Neuronal stem cell (in vitro differentiated cells): ENCODE data around the gene MAN2A1.
A peak's percentile ranks its signal among the peaks of the same experiment; 100 is the strongest.

Experiments used
- DNase-seq: peaks from one replicate; pipeline ENCODE4 v3.0.0-alpha.2; 2013; ENCODE audit warnings: low spot score
- H2AFZ ChIP-seq: one replicate; pipeline ENCODE4 v1.6.1; 2013; ENCODE audit warnings: mild to moderate bottlenecking, low read length, inconsistent platforms
- H2AK5ac ChIP-seq: 2 replicates; pipeline ENCODE4 v1.6.1; 2013; ENCODE audit warnings: low read depth, mild to moderate bottlenecking, inconsistent platforms, low read length, moderate library complexity, mixed read lengths
- H2BK120ac ChIP-seq: 2 replicates; pipeline ENCODE4 v1.6.1; 2013; ENCODE audit warnings: low read depth, mild to moderate bottlenecking, inconsistent platforms, low read length, moderate library complexity, mixed read lengths
- H2BK12ac ChIP-seq: one replicate; pipeline ENCODE4 v1.6.1; 2013; ENCODE audit warnings: low read length, inconsistent platforms
- H2BK15ac ChIP-seq: 2 replicates; pipeline ENCODE4 v1.6.1; 2013; ENCODE audit warnings: mild to moderate bottlenecking, low read length, inconsistent platforms, mixed read lengths
- H2BK5ac ChIP-seq: one replicate; pipeline ENCODE4 v1.6.1; 2013; ENCODE audit warnings: inconsistent platforms, mild to moderate bottlenecking, low read length, moderate library complexity
- H3K14ac ChIP-seq: one replicate; pipeline ENCODE4 v1.6.1; 2013; ENCODE audit warnings: low read length, inconsistent platforms
- H3K18ac ChIP-seq: 2 replicates; pipeline ENCODE4 v1.6.1; 2013; ENCODE audit warnings: low read length, inconsistent platforms
- H3K23ac ChIP-seq: 2 replicates; pipeline ENCODE4 v1.6.1; 2013; ENCODE audit warnings: low read depth, mild to moderate bottlenecking, mixed read lengths, low read length, inconsistent platforms; ENCODE audit not compliant: poor library complexity
- H3K27ac ChIP-seq: replicated peaks from 3 replicates; pipeline ENCODE4 v1.5.1; 2013; ENCODE audit warnings: low read length, inconsistent platforms
- H3K27me3 ChIP-seq, 3 experiments: 2 replicates each; pipeline ENCODE4 v1.6.1; 2013; ENCODE audit warnings: low read length in 3 of 3, mild to moderate bottlenecking in 2 of 3, inconsistent platforms in 1 of 3, low read depth in 1 of 3, mixed read lengths in 1 of 3, moderate library complexity in 1 of 3; ENCODE audit not compliant: control insufficient read depth in 3 of 3, insufficient read depth in 3 of 3
- H3K36me3 ChIP-seq, 2 donors: replicated peaks in 1 of 2; 2 replicates each; pipeline ENCODE4 v1.6.1; 2013; ENCODE audit warnings: low read length in 2 of 2; ENCODE audit not compliant: control insufficient read depth in 2 of 2, insufficient read depth in 2 of 2
- H3K4ac ChIP-seq: 2 replicates; pipeline ENCODE4 v1.6.1; 2013; ENCODE audit warnings: inconsistent platforms, mild to moderate bottlenecking, low read length, moderate library complexity
- H3K4me1 ChIP-seq, 2 donors: 1 replicate in 1 of 2; 2 replicates in 1 of 2; pipeline ENCODE4 v1.6.1; 2013; ENCODE audit warnings: low read length in 2 of 2, low read depth in 1 of 2; ENCODE audit not compliant: control insufficient read depth in 2 of 2, insufficient read depth in 1 of 2
- H3K4me2 ChIP-seq: one replicate; pipeline ENCODE4 v1.6.1; 2013; ENCODE audit warnings: mild to moderate bottlenecking, low read length, inconsistent platforms; ENCODE audit not compliant: insufficient read depth, poor library complexity, severe bottlenecking
- H3K4me3 ChIP-seq, 2 donors: 2 replicates each; pipeline ENCODE4 v1.5.1; 2013; ENCODE audit warnings: low read length in 2 of 2, mild to moderate bottlenecking in 2 of 2, inconsistent platforms in 1 of 2, moderate library complexity in 1 of 2
- H3K79me1 ChIP-seq: one replicate; pipeline ENCODE4 v1.6.1; 2013; ENCODE audit warnings: low read depth, mild to moderate bottlenecking, inconsistent platforms, low read length, moderate library complexity
- H3K9ac ChIP-seq: one replicate; pipeline ENCODE4 v1.6.1; 2013; ENCODE audit warnings: mild to moderate bottlenecking, low read depth, low read length, inconsistent platforms; ENCODE audit not compliant: poor library complexity
- H3K9me3 ChIP-seq, 2 donors: replicated peaks in 1 of 2; 2 replicates each; pipeline versions ENCODE3 to v1.6.1; 2013; ENCODE audit warnings: low read length in 2 of 2, mild to moderate bottlenecking in 2 of 2, inconsistent platforms in 1 of 2, low read depth in 1 of 2, mixed read lengths in 1 of 2, moderate library complexity in 1 of 2; ENCODE audit not compliant: control insufficient read depth in 2 of 2, insufficient read depth in 1 of 2
- H4K8ac ChIP-seq: one replicate; pipeline ENCODE4 v1.6.1; 2013; ENCODE audit warnings: low read depth, mild to moderate bottlenecking, inconsistent platforms, low read length, moderate library complexity
- H4K91ac ChIP-seq: one replicate; pipeline ENCODE4 v1.6.1; 2013; ENCODE audit warnings: low read length, low read depth, mild to moderate bottlenecking, inconsistent platforms; ENCODE audit not compliant: poor library complexity
- WGBS, 2 donors: extraction: QIAGEN DNeasy Blood & Tissue Kit; methylation state at CpG; one replicate each; pipeline ENCODE4 v1.1.7; 2013; ENCODE audit warnings: missing lambda C conversion rate in 2 of 2, mixed read lengths in 1 of 2; ENCODE audit not compliant: insufficient read length in 2 of 2, insufficient replicate concordance in 1 of 2; ENCODE audit errors: extremely low coverage in 2 of 2; 5-methylcytosine and 5-hydroxymethylcytosine counted together

The MAN2A1 gene

DNA sequence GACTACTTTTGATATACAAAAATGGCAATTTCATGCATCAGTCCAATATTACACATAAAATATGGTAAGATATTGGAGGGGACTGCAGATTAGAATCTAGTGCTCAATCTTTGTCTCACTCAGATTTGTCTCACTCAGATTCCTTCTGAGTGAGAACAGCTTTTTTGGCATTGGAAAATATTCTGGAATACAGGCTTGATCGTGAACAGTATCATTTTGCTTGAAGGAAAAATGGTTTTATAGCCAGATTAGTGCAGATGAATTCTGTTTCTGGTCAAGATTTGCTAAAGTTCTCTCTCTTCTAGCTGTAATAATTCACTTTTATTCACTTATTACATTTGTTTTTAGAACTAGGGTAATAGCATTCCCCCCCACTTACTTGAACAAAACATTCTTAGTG is 51.2 kb downstream of the MAN2A1 start:
- Histone ChIP-seq H3K27ac (no peak overlapping the region), H3K36me3 (peaks cover 0 to 5% of the 10 kb centered on the region in 2 donors), H3K4me2 (no peak overlapping the region), H3K14ac (no peak overlapping the region), H3K27me3 (no peaks in the 10 kb centered on the region), H2AK5ac (no peak overlapping the region), H3K79me1 (no peaks in the 10 kb centered on the region), H4K8ac (no peak overlapping the region), H3K4me1 (peaks cover 28 to 49% of the 10 kb centered on the region in 2 donors), H2BK120ac (no peak overlapping the region), H2BK12ac (no peak overlapping the region), H3K4me3 (no peak overlapping the region), H2BK5ac (no peak overlapping the region), H3K4ac (no peak overlapping the region), H2BK15ac (no peak overlapping the region), H3K9me3 (no peaks in the 10 kb centered on the region), H4K91ac (no peak overlapping the region), H2AFZ (no peak overlapping the region), H3K9ac (no peak overlapping the region), H3K18ac (no peak overlapping the region), H3K23ac (no peak overlapping the region)
- WGBS, 2 donors: no CpG with 5 or more reads among the region's 1 CpG
- no peak for DNase-seq

GRCh38 chr5:109741390-109741789 is 51.7 kb downstream of the MAN2A1 start:
- H3K4me1 ChIP-seq: peaks cover 28 to 49% of the 10 kb centered on the region in 2 donors
- H3K23ac ChIP-seq: no peak overlapping the region
- H3K36me3 ChIP-seq: peaks cover 0 to under 1% of the 10 kb centered on the region in 2 donors
- no peak overlapping the region for H2BK15ac ChIP-seq
- no peak overlapping the region for H3K18ac ChIP-seq
- H4K8ac ChIP-seq: no peak overlapping the region
- H3K9me3 ChIP-seq: no peaks in the 10 kb centered on the region
- H2AFZ ChIP-seq: no peak overlapping the region
- H3K27me3 ChIP-seq: no peaks in the 10 kb centered on the region
- H3K4ac ChIP-seq: no peak overlapping the region
- no peak overlapping the region for H3K4me3 ChIP-seq
- no peak overlapping the region for H2AK5ac ChIP-seq
- H3K9ac ChIP-seq: no peak overlapping the region
- H2BK5ac ChIP-seq: no peak overlapping the region
- no peak overlapping the region for H3K4me2 ChIP-seq
- H3K79me1 ChIP-seq: no peaks in the 10 kb centered on the region
- DNase-seq: no peak
- no CpG with 5 or more reads among the region's 1 CpG for WGBS, 2 donors
- H3K27ac ChIP-seq: no peak overlapping the region
- H2BK12ac ChIP-seq: no peak overlapping the region
- no peak overlapping the region for H3K14ac ChIP-seq
- H4K91ac ChIP-seq: no peak overlapping the region
- no peak overlapping the region for H2BK120ac ChIP-seq

GRCh38 chr5:109743041-109743531 is 53.4 kb downstream of the MAN2A1 start:
- H3K4ac ChIP-seq: no peak overlapping the region
- H3K4me1 ChIP-seq: peaks cover 28 to 49% of the 10 kb centered on the region in 2 donors
- peaks cover 1% of the 10 kb centered on the region for H3K79me1 ChIP-seq
- peaks cover 0 to 12% of the 10 kb centered on the region in 2 donors for H3K36me3 ChIP-seq
- H3K27me3 ChIP-seq: no peaks in the 10 kb centered on the region
- H3K23ac ChIP-seq: no peak overlapping the region
- no peak overlapping the region for H2BK15ac ChIP-seq
- H2BK12ac ChIP-seq: no peak overlapping the region
- H2BK5ac ChIP-seq: no peak overlapping the region
- H3K14ac ChIP-seq: no peak overlapping the region
- H4K91ac ChIP-seq: no peak overlapping the region
- H2AFZ ChIP-seq: peak overlapping the region; percentile 1
- H3K4me3 ChIP-seq: no peak overlapping the region
- DNase-seq: no peak
- no peak overlapping the region for H3K9ac ChIP-seq
- WGBS, 2 donors: no CpG with 5 or more reads among the region's 5 CpGs
- no peak overlapping the region for H4K8ac ChIP-seq
- H2AK5ac ChIP-seq: no peak overlapping the region
- no peaks in the 10 kb centered on the region for H3K9me3 ChIP-seq
- H3K18ac ChIP-seq: no peak overlapping the region
- H2BK120ac ChIP-seq: no peak overlapping the region
- no peak overlapping the region for H3K4me2 ChIP-seq
- peak overlapping the region; percentile 2 for H3K27ac ChIP-seq

DNA sequence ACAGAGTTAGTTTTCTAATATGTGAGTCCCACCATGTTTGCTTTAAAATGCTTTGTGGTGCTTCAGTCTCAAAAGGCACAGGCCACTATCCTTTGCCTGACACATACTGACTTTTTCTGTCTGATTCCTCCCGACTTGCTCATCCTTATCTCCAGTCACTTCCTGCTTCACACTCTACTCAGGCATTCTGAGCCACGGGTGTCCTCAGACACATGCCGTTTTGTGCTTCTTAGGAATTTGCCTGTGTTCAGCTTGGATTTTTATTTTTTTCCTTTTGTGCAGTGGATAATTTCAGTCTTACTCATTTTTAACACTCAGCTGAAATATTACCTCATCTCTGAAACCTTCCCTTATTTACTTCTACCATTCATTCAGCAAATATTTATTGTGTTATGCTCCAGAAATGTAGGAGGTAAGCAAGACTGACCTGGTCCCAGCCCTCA is 54.1 kb downstream of the MAN2A1 start:
- Histone ChIP-seq H3K27ac (peak overlapping the region; percentile 2), H3K23ac (no peak overlapping the region), H2BK12ac (no peak overlapping the region), H2AFZ (peak overlapping the region; percentile 1), H3K9ac (no peak overlapping the region), H3K18ac (no peak overlapping the region), H3K79me1 (peaks cover 1% of the 10 kb centered on the region), H2AK5ac (no peak overlapping the region), H3K27me3 (no peaks in the 10 kb centered on the region), H2BK5ac (no peak overlapping the region), H3K4me2 (no peak overlapping the region), H3K4me3 (peak overlapping the region in 1 of 2 donors; percentile 1), H3K4me1 (peaks cover 30 to 52% of the 10 kb centered on the region in 2 donors), H3K9me3 (no peaks in the 10 kb centered on the region), H2BK15ac (no peak overlapping the region), H3K36me3 (peaks cover 0 to 12% of the 10 kb centered on the region in 2 donors), H3K14ac (no peak overlapping the region), H3K4ac (no peak overlapping the region), H2BK120ac (no peak overlapping the region), H4K8ac (no peak overlapping the region), H4K91ac (no peak overlapping the region)
- no peak for DNase-seq
- WGBS, 2 donors: no CpG with 5 or more reads among the region's 3 CpGs
